HG02970 (cell line): ENCODE measurements around the gene NETO2.
A peak's percentile ranks its signal among the peaks of the same experiment; 100 is the strongest.
"Not testable (repeated sequence)": the region's sequence is repeated elsewhere in the genome, so short reads cannot be mapped to it uniquely, and the experiment has no call there.

ENCODE experiments used
- ATAC-seq: cut with Tn5 transposase; IDR thresholded peaks from one replicate; pipeline ENCODE4 v1.9.1; 2021; ENCODE audit warnings: mild to moderate bottlenecking, moderate library complexity, moderate number of reproducible peaks; ENCODE audit not compliant: unreplicated experiment, low FRiP score

The NETO2 gene, protein sequence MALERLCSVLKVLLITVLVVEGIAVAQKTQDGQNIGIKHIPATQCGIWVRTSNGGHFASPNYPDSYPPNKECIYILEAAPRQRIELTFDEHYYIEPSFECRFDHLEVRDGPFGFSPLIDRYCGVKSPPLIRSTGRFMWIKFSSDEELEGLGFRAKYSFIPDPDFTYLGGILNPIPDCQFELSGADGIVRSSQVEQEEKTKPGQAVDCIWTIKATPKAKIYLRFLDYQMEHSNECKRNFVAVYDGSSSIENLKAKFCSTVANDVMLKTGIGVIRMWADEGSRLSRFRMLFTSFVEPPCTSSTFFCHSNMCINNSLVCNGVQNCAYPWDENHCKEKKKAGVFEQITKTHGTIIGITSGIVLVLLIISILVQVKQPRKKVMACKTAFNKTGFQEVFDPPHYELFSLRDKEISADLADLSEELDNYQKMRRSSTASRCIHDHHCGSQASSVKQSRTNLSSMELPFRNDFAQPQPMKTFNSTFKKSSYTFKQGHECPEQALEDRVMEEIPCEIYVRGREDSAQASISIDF

DNA sequence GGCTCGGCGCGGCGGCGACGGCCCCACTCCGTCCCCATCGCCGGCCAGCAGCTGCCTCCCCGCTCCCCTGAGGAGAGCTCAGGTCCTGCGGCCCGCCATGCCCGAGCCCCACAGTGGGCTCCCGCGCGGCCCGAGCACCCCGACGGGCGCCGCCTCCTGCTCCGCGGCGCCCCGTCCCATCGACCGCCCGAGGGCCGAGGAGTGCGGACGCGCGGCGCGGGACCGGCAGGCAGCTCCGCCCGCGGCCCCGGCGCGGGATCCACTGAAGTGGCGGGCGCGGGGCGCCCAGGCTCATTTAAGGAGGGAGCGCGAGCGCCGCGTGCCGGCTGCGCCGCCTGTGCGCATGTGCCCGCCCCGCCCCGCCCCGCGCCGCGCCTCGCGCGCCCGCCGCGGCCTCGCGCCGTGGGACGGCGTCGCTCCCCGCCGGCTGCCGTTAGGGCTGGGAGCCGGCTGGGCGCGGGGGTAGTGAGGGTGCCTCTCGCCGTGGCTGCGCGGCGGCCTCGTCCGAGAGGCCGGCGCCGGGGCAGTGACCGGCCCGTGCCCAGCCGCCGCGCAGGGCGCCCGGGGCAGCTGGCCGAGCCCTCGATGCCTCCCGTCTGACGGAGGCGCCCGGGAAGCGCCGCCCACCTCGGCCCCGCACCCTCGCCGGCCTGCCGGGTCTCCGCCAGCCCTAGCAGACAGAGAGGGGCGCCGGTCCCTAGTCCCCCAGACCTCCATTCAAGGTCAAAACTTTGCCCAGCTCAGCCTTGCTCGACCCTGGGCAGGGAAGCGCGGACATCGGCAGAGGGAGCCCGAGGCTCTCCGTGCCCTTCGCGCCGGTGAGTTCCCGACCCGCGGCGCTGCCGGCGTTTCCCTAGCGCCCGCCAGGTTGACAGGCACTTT, at the start of gene NETO2:
TSS of gene NETO2 (minus strand) at position 269 of the 882 bp plus-strand sequence. CDS start 333 bp downstream, outside the sequence.
- peak; percentile 46 for ATAC-seq

DNA sequence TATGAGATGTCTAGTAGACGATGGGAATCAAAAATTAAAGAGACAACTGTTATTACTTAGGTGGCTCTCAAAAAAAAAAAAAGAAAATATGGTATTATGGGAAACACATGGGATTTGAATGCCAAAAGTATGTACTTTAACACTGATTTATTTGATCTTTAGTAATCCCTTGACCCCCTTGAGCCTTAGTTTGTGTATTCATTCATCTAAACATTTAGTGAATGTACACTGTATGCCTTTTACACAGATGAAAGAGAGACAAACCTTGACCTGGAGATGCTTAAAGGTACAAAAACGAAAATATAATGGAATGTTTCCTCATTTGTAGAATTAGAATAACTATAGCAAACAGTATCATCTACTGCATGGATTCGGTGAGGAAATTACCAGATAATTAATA, 38.6 kb upstream of the NETO2 start:
- no peak for ATAC-seq

DNA sequence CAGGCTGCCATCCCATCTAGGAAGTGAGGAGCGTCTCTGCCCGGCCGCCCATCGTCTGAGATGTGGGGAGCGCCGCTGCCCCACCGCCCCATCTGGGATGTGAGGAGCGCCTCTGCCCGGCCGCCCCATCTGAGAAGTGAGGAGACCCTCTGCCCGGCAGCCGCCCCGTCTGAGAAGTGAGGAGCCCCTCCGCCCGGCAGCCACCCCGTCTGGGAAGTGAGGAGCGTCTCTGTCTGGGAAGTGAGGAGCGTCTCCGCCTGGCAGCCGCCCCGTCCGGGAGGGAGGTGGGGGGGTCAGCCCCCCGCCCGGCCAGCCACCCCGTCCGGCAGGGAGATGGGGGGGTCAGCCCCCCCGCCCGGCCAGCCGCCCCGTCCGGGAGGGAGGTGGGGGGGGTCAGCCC, 37.3 kb upstream of the NETO2 start:
- ATAC-seq: not testable (repeated sequence)

DNA sequence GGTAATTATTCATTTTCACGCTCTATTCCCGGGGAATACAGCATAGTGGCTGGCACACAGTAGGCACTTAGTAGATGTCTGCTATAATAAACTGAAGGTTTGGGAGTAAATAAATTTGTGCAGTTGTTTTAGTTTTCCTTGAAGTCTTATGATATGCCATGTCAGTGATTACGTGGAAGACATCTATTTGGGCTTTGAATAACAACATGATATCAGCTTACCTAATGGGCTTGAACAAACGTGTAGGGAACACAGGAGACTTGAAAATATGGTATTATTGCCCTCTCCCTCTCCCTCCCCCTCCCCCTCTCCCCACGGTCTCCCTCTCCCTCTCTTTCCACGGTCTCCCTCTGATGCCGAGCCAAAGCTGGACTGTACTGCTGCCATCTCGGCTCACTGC, 36.3 kb upstream of the NETO2 start:
- ATAC-seq: no peak

DNA sequence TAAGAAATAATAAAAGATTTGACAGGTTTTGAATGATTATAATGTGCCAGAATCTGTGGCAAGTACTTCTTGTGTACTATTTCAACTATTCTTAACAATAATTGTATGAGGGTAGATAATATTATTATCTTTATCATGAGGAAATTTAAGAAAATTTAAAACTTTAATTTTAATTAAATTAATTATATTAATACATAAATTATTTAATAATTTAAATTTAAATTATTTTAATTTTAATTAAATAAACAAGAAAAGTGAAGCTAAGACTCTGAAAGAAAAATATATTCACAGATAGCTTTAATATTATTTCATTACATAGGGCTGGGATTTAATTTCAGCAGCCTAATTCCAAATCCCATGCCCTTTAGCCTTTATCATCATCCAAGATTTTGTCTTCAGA, 31.4 kb upstream of the NETO2 start:
- no peak for ATAC-seq

DNA sequence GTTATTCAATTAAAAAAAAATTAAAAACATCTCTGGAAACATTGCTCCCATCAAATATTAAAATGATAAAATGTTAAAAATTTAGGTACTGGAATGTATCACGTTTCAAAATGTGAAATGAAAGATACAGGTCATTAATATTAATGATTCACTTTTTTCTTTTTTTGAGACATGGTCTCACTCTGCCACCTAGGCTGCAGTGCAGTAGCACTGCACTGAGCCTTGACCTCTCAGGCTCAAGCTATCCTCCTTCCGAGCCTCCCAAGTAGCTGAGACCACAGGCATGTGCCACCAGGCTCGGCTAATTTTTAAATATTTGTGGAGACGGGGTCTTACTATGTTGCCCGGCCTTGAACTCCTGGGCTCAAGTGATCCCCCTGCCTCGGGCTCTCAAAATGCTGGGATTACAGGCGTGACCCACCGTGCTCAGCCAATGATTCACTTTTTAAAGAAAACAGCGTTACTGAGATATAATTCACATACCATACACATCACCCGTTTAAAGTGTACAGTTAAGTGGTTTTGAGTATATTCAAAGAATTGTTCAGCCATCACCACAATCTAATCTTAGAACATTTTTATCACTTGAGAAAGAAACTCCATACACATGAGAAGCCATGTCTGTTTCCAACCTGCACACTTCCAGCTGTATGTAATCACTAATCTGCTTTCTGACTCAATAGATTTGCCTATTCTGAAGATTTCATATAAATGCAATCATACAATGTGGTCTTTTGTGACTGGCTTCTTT, 19.1 kb upstream of the NETO2 start:
- ATAC-seq: no peak

DNA sequence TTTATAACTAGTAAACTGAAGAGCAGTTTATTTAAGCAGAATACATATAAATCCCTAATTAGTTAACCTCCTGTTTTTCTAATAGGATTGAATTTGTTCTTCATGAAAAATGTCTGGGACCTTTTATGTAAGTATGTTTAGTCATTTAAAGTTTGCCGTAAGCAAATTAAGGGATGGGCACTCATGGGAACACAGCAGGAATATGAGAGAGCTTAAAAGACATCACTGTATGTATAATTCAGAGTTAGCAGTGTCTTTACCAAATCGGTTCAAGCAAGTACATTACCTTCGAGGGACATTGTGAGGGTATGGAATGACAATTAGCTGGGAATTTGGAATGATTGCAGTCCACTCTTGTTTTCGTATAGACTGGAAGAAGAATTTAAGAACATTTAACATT, 17.7 kb upstream of the NETO2 start:
- no peak for ATAC-seq

DNA sequence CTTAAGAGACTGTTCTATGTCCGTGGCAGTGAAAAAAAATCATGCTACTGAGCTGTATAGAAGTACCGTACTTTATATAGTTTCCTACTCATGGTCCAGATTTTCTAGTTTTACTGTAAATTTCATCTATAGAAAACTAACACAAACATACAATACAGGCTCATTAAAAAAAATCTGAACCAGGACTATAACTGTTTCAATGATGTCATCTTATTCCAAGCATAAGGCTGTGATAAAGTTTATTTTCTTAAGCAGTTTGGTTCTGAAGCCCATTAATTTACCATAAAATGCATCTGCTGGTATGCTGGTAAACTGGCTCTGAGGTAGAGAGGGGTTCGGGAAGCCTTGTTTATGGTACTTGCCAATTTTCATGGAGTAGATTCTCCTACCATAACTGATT, 16.7 kb upstream of the NETO2 start:
- ATAC-seq: no peak

DNA sequence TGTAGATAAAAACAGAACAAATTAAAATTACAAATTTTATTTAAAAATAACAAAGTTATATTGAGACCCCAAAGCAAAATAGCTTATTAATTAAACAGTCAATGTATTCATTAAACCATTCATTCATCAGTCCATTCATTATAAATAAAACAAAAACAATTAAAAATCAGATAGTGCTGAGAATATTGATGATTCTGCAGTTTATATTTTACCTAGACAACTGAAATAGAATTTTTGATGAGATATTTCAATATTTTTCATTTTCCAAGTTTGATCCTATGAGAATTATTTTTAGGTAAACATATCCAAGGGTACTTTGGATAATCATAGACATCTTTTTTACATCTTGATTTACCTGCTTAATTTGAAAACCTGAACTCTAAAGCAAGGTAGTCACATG, 15.2 kb upstream of the NETO2 start:
- ATAC-seq: no peak

DNA sequence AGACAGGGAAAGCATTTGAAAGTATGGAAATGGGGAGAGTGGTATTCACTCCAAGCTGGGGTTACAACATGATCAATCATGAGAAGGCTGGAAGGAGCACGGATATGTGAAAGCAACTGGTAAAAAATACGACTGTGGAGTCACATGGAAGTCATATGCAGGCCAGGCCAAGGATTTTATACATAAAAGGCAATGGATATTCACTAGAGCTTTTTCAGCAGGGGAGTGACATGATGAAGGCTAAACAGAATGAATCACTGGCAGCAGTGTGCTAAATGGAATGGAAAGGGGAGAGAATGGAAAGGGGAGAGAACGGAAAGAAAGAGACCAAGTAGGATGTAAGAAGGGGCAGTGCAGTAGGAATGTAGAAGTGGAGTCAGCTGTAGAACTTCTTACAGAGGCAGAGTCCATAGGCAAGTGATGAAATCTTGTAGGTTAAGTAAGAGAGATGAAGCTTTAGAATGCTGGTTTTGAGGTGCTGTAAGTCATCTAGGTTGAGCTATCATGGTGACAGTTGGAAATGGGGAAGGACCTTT, 13.0 kb upstream of the NETO2 start:
- ATAC-seq: no peak

DNA sequence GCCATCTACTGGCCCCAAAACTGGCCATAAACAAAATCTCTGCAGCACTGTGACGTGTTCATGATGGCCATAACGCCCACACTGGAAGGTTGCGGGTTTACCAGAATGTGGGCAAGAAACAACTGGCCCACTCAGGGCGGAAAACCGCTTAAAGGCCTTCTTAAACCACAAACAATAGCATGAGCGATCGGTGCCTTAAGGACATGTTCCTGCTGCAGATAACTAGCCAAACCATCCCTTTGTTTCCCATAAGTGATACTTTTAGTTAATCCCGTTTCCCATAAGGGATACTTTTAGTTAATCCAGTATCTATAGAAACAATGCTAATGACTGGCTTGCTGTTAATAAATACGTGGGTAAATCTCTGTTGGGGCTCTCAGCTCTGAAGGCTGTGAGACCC, 8.8 kb upstream of the NETO2 start:
- not testable (repeated sequence) for ATAC-seq

DNA sequence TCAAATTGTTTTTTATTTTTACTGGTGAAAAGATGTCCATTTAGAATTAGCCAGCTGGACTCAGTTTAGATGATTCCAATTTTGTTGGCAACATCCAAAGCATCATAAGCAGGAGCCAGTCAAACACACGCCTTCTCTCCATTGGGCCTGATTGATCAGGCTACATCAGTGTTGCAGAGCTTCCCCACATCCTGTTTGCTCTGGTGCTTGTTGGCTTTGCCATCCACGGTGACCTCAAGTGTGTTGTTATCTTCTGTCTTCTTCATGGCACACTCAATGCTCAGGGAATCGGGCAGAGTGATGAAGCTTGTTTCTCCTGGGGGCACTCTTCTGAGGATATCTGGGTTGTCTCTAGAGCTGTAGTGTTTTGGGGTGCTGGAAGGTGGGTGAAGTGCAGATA, 6.3 kb upstream of the NETO2 start:
- no peak for ATAC-seq

DNA sequence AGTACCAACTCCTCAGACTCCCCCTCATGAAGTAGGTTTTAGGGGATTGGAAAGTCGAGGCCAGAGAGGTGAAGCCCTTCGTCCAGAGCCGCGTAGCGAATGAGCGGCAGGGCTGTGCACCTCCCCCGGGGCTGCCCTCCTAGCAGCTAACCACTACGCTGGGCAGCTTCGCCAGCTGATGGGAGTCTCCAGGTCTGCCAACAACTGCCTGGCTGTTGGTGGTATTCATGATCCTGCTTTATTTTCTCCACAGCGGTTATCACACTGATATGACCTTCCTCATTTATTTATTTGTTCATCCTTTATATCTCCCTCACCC, 773 bp upstream of the NETO2 start:
- ATAC-seq: no peak

DNA sequence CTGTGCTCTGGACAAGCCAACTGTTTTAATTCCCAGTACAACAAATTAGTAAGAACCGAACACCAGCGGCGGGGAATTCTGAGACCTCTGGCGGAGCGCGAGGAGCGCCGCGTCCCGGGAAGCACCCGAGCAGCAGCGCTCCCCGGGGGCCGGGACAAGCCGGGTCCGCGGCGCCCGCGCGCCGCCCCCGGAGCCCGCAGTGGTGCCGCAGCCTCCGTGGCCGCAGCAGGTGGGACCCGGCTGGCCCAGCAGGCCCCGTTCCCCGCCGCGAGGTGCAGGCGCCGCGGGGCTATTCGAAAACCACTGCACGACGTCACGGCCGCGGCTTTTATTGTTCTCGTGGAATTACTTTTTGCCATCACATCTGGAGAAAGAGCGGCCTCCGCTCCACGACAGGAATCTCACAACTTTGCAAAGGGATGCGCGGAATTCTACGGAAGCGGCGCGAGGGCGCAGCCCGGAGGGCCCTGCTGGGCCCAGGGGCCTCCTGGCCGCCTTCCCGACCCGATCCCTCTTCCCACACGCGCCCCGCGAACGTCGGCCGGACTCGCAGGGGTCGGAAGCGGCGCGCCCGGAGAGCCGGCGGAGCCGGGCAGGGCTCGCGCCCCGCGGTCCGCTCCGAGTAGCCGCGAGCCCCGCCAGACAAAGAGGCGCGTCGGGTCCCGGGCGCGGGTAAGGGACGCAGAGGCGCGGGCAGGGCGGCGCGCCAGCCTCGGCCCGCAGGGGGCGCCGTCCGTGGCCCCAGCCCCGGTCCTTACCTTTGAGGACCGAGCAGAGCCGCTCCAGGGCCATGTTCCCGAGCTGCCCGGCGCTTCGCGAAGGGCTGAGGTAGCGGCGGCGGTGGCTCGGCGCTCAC, 696 bp downstream of the NETO2 start:
- peak; percentile 57 for ATAC-seq

DNA sequence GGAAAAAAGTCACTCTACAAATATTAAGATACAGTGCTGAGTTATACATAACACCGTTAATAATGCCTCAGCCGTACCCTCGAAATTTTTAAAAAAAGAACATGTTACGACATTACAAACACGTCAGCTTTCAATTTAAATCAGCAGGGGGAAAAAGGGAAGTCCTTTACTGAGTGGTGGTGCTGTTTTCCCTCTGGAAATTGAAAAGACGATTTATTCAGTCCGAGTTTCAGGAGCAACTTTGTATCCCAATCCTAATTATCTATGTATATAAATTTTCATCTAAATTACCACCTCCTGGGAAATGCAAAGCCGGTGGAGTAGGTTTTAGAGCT, 1.3 kb downstream of the NETO2 start:
- no peak for ATAC-seq

DNA sequence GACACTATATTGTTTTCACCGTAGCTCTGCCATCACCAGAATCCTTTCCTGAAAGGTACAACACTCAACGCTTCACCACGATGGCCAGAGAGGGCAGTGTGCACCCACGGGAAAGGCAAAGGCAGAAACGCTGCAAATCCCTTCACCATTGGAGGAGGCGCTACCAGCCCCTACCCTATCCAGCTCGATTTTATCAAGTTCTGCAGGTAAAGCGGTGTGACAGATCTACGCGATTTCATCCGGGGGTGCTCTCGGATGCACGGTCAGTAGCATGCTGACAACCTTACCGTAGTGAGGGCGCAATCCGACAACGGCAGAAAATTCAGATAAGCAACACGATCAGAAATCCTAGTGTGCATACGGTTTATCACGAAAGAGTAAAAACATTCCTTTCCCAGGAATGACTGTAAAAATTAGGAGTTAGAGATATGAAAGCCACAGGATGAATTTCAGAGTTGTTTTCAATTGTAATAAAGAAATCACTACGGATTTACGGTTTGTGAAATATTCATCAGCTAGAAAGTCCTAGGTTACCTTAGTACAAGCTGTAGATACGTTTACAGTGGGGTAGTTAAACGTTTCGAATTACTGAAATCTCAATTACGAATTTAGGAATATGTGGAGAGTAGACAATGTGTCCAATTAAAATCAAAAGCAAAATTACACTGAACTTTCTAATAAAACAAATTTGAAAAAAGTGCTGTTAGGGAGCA, 1.8 kb downstream of the NETO2 start:
- no peak for ATAC-seq

DNA sequence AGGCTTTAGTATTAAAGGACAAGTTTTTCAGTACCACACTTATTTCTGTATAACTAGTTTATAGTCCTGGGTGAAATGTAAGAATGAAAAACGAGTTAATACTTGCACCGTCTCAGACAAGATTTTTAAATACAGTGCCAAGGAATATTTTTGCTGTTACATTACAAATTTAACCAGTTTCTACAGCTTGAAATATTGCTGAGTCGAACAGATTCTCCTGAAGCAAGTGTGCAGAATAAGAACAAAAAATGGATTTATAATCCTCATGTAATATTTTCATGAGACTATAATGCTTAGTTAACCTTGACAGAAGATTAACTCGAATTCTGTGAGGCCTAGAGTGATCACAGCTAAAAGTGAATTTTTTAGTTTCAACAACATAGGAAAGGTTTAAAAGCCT, 3.1 kb downstream of the NETO2 start:
- no peak for ATAC-seq

DNA sequence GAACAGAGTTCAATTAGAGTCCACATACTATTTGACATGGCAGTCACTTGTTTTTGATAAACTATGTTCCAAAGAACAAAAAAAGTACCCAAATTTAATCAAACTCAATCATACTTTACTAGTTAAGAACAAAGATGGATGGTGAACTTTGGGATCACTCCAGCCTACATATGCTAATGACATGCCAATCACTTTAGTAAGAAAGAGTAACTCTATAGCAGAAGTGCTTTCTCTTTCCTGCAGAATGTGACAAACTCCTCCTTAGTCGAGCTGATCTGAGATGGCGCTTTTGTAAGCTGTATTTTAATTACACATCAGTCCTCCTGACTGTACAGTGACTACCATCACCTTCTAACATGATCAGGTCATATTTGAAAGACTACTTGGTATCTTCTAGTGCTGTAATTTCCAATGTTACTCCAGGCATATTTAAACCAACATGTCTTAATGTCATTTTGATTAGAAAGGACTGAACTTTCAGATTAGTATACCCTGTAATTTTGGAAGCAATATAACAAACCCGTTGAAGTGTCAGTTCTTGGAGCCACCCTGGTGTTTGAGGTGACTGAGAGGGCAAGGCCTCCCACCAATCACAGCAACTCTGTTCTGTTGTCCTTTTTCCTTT, 4.1 kb downstream of the NETO2 start:
- no peak for ATAC-seq

DNA sequence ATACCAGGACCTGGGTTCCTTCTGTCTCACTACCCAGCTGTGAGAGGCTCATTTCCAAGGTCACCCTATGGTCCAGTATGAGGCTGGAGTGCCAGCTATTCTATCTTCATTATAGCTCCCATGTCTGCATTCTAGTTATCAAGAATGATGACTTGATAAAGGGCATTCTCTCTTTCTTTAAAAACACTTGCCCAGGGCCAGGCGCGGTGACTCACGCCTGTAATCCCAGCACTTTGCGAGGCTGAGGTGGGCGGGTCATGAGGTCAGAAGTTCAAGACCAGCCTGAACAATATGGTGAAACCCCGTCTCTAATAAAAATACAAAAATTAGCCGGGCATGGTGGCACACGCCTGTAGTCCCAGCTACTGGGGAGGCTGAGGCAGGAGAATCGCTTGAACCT, 5.8 kb downstream of the NETO2 start:
- not testable (repeated sequence) for ATAC-seq
